ENCODE data around the gene SLC9A3.

Gene SLC9A3

GRCh38 chr5:455806-456205, 68.4 kb downstream of the SLC9A3 start:
- DNase-seq, result no peak

GRCh38 chr5:454936-455335, 69.3 kb downstream of the SLC9A3 start:
- DNase-seq, result no peak

GRCh38 chr5:453725-454481, 70.3 kb downstream of the SLC9A3 start:
- DNase-seq, result no peak

GRCh38 chr5:452978-453710, 71.1 kb downstream of the SLC9A3 start:
- DNase-seq, result no peak

- no peak for DNase-seq
These were observed 72.4 kb downstream of the SLC9A3 start for GRCh38 chr5:451587-452458.

GRCh38 chr5:449151-449550, 75.1 kb downstream of the SLC9A3 start:
- DNase-seq, result no peak

- no peak for DNase-seq
These were observed 75.5 kb downstream of the SLC9A3 start for GRCh38 chr5:448766-449090.

- no peak for DNase-seq
These were observed 76.0 kb downstream of the SLC9A3 start for GRCh38 chr5:448061-448765.

GRCh38 chr5:447501-447900, 76.7 kb downstream of the SLC9A3 start:
- DNase-seq, result no peak

GRCh38 chr5:446883-447263, 77.4 kb downstream of the SLC9A3 start:
- no peak for DNase-seq

- no peak for DNase-seq
These were observed 78.0 kb downstream of the SLC9A3 start for GRCh38 chr5:446066-446882.

GRCh38 chr5:445591-445990, 78.7 kb downstream of the SLC9A3 start:
- no peak for DNase-seq

- no peak for DNase-seq
These were observed 80.0 kb downstream of the SLC9A3 start for GRCh38 chr5:444226-444625.

GRCh38 chr5:443239-444151, 80.8 kb downstream of the SLC9A3 start:
- no peak for DNase-seq

GRCh38 chr5:442335-443238, 81.7 kb downstream of the SLC9A3 start, which contains the start of gene EXOC3:
EXOC3 (plus strand) TSS chr5:443176; CDS start chr5:446206, 3,030 bp downstream.
- DNase-seq, result peak; percentile 35

- no peak for DNase-seq
These were observed 82.3 kb downstream of the SLC9A3 start for GRCh38 chr5:441996-442334.

GRCh38 chr5:440401-441201, 83.6 kb downstream of the SLC9A3 start:
- no peak for DNase-seq

- DNase-seq, result no peak
These were observed 84.6 kb downstream of the SLC9A3 start for GRCh38 chr5:439636-440035.

GRCh38 chr5:439181-439580, 85.1 kb downstream of the SLC9A3 start:
- DNase-seq, result no peak
